Breast epithelium (tissue), 3 donors: ENCODE data around the gene NGB.

Experiments used
- POLR2A ChIP-seq: fragments of 450-650 bp; IDR thresholded peaks from one replicate; pipeline ENCODE4 v1.6.1; 2016; ENCODE audit warnings: antibody characterized with exemption, mild to moderate bottlenecking, moderate library complexity
- TF ChIP-seq, protein P1 (sequence below), 3 donors: fragments of 450-650 bp; IDR thresholded peaks; one replicate each; pipeline ENCODE4 v1.5.1; 2016 to 2017; ENCODE audit warnings: antibody characterized with exemption in 3 of 3, mild to moderate bottlenecking in 3 of 3, moderate library complexity in 3 of 3

DNA sequence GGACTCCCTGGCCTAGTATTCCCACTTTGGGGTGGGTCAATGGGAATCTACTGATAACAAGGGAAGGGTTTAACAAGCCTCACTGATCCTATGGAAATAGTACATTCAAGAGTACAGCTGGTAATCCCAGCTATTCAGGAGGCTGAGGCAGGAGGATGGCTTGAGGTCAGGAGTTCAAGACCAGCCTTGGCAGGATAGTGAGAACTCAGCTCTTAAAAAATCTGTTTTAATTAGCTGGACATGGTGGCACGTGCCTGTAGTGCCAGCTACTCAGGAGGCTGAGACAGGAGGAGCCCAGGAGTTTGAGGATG, 45.1 kb upstream of the NGB start:
- TF ChIP-seq, protein P1, sequence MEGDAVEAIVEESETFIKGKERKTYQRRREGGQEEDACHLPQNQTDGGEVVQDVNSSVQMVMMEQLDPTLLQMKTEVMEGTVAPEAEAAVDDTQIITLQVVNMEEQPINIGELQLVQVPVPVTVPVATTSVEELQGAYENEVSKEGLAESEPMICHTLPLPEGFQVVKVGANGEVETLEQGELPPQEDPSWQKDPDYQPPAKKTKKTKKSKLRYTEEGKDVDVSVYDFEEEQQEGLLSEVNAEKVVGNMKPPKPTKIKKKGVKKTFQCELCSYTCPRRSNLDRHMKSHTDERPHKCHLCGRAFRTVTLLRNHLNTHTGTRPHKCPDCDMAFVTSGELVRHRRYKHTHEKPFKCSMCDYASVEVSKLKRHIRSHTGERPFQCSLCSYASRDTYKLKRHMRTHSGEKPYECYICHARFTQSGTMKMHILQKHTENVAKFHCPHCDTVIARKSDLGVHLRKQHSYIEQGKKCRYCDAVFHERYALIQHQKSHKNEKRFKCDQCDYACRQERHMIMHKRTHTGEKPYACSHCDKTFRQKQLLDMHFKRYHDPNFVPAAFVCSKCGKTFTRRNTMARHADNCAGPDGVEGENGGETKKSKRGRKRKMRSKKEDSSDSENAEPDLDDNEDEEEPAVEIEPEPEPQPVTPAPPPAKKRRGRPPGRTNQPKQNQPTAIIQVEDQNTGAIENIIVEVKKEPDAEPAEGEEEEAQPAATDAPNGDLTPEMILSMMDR (IDR thresholded peaks at IDR 0.05) = no peak
- TF ChIP-seq POLR2A = no peak
